HG03064 (cell line): Measurements from ENCODE around the gene ACSM3.

Experiments used
- ATAC-seq: cut with Tn5 transposase; IDR thresholded peaks from one replicate; pipeline ENCODE4 v1.9.1; 2021; ENCODE audit warnings: low read depth; ENCODE audit not compliant: unreplicated experiment

The ACSM3 gene

GRCh38 chr16:20803192-20803560 lies 39.4 kb downstream of the ACSM3 start:
- no peak for ATAC-seq

- no peak for ATAC-seq
These were observed 39.9 kb downstream of the ACSM3 start for GRCh38 chr16:20803561-20804214.

- peak; percentile 17 for ATAC-seq
These were observed 41.9 kb downstream of the ACSM3 start for GRCh38 chr16:20805684-20806167.

GRCh38 chr16:20806168-20807050 lies 42.6 kb downstream of the ACSM3 start, which contains the start of the genes ERI2 and REXO5:
ERI2 (minus strand) TSS chr16:20806472; CDS start chr16:20806430, 42 bp downstream.
REXO5 (plus strand) TSS chr16:20806527; CDS start chr16:20806954, 427 bp downstream.
- peak; percentile 59 for ATAC-seq

- no peak for ATAC-seq
These were observed 44.0 kb downstream of the ACSM3 start for GRCh38 chr16:20807862-20808261.

GRCh38 chr16:20811889-20812439 lies 48.1 kb downstream of the ACSM3 start:
- ATAC-seq = no peak

GRCh38 chr16:20812510-20812909 lies 48.7 kb downstream of the ACSM3 start:
- ATAC-seq = no peak

GRCh38 chr16:20814784-20815183 lies 51.0 kb downstream of the ACSM3 start:
- no peak for ATAC-seq

GRCh38 chr16:20818929-20819585 lies 55.2 kb downstream of the ACSM3 start:
- no peak for ATAC-seq

GRCh38 chr16:20821682-20822081 lies 57.9 kb downstream of the ACSM3 start:
- no peak for ATAC-seq

- ATAC-seq = no peak
These were observed 58.9 kb downstream of the ACSM3 start for GRCh38 chr16:20822521-20823325.

- ATAC-seq = no peak
These were observed 62.3 kb downstream of the ACSM3 start for GRCh38 chr16:20826039-20826566.

GRCh38 chr16:20829536-20829935 lies 65.7 kb downstream of the ACSM3 start:
- ATAC-seq = no peak

- ATAC-seq = no peak
These were observed 66.6 kb downstream of the ACSM3 start for GRCh38 chr16:20830372-20830771.

- no peak for ATAC-seq
These were observed 69.3 kb downstream of the ACSM3 start for GRCh38 chr16:20833086-20833485.

GRCh38 chr16:20838240-20838639 lies 74.4 kb downstream of the ACSM3 start:
- ATAC-seq = no peak

GRCh38 chr16:20839504-20839903 lies 75.7 kb downstream of the ACSM3 start:
- no peak for ATAC-seq

GRCh38 chr16:20844054-20844453 lies 80.2 kb downstream of the ACSM3 start:
- no peak for ATAC-seq

- ATAC-seq = no peak
These were observed 80.8 kb downstream of the ACSM3 start for GRCh38 chr16:20844588-20844987.

GRCh38 chr16:20846030-20846429 lies 82.2 kb downstream of the ACSM3 start:
- no peak for ATAC-seq
